ENCODE results near the gene HYCC2. TPM values are rescaled to one million over a fixed set of nuclear protein-coding genes. Genes with fewer than 3 reads are reported as not detected.
A peak's percentile ranks its signal among the peaks of the same experiment; 100 is the strongest.

Gene HYCC2
- total and polyA plus RNA-seq, 2 of the 8 experiments (the other 6 are each of a cell fraction or from before 2014, with no cell fraction given): 0.86 to 8.0 TPM

DNA sequence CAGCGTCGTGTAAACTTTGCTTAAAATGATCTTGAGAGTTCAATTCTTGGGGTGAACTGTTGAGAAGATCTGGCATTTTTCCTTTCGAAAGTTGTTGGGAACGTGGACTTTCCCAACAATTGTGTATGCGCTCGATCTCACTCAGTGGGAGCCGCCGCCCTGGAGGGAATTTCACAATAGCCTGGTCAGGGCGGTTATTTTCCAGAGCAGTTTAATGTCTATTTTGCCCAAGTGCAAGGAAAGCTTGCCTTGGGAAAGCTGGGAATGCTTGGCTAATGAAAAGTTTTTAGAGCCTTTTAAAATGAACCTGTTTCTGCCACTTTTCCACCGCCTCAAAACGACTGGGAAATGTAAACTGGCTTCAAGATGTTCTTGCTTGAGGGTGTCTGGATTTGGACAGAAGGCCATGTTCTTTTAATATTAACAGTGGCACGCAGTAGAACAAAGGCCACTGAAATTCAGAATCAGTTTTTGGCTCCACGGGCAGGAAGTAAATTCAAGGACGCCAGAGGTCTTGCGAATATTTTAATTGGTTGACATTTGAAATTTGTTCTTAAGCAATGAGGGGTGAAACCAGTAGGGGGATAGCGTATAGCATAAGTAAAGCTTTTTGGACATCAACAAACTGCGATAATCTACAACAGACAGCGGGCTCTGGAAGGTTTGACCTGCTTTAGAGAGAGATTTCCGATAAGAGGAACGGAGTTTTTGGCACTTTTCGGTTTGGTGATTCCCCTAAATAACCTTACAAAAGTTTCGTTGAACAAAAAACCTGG, 45.7 kb upstream of the HYCC2 start:
- H3K79me2 ChIP-seq (ENCODE audit: control insufficient read depth in 1 of 2, insufficient read depth in 2 of 2, low read length in 2 of 2): no peaks in the 10 kb centered on the region
- H3K9me3 ChIP-seq (ENCODE audit: insufficient read depth in 2 of 2, low read depth in 1 of 2, low read length in 1 of 2): peaks cover 0 to 4% of the 10 kb centered on the region in 2 experiments; a peak in 1 of 4 replicates
- H2BK5ac ChIP-seq (ENCODE audit: low read depth, low read length): 0 out of 2 replicates have a peak overlapping the region, but pooled peaks have one; percentile 68
- DNase-seq (ENCODE audit: low read depth in 1 of 2, low spot score in 2 of 2) (no peak), FAIRE-seq (no peak)
- peaks cover 4 to 11% (median 7%) of the 10 kb centered on the region in 4 experiments for H3K4me1 ChIP-seq (replicated peaks in 1 of 4; ENCODE audit: control insufficient read depth in 3 of 4, insufficient read depth in 4 of 4, low read length in 3 of 4)
- H3K4ac ChIP-seq (replicated peaks; ENCODE audit: insufficient read length, low read depth, low read length): peak overlapping the region; percentile 58
- no peak overlapping the region for H2BK12ac ChIP-seq (ENCODE audit: low read depth, low read length)
- H3K9ac ChIP-seq (replicated peaks in 1 of 4; ENCODE audit: extremely low read depth in 1 of 4, low read depth in 3 of 4, low read length in 3 of 4): peak overlapping the region in 3 of 4 experiments; percentile 56 to 79 (median 79); a peak in 6 of 7 replicates
- H3K79me1 ChIP-seq (ENCODE audit: low read depth, low read length): no peaks in the 10 kb centered on the region
- 0 out of 2 replicates have a peak overlapping the region, but pooled peaks have one; percentile 49 for H2BK15ac ChIP-seq (ENCODE audit: low read length)
- H3K27me3 ChIP-seq (replicated peaks in 1 of 4; ENCODE audit: control insufficient read depth in 3 of 4, extremely low read depth in 1 of 4, insufficient read depth in 3 of 4, low read length in 3 of 4): no peaks in the 10 kb centered on the region
- peak overlapping the region; percentile 96 for H2BK120ac ChIP-seq (replicated peaks; ENCODE audit: low read depth, low read length)
- H3K36me3 ChIP-seq (ENCODE audit: control insufficient read depth in 2 of 4, insufficient read depth in 4 of 4, low read length in 3 of 4): no peaks in the 10 kb centered on the region
- WGBS, 2 experiments (ENCODE audit: extremely low coverage in 1 of 2, insufficient coverage in 1 of 2, insufficient read length in 1 of 2, insufficient replicate concordance in 2 of 2, low coverage in 1 of 2, low lambda C conversion rate in 2 of 2, missing lambda C conversion rate in 1 of 2): 44% methylated on average over 22 of the region's 22 CpGs; no CpG with 5 or more reads in 1 of the 2 experiments
- H4K5ac ChIP-seq (ENCODE audit: insufficient read length, low read depth, low read length): peak overlapping the region; percentile 76
- no peak overlapping the region for H3K14ac ChIP-seq (ENCODE audit: insufficient read length)
- H2AK5ac ChIP-seq (ENCODE audit: low read depth, low read length): no peak overlapping the region
- peak overlapping the region; percentile 48; the same call in 1 of the 2 replicates for H3K18ac ChIP-seq (ENCODE audit: extremely low read depth, low read length)
- TF ChIP-seq KDM4A (IDR thresholded peaks at IDR 0.05; ENCODE audit: low read depth, low read length, severe bottlenecking) (no peak), POLR2A (IDR thresholded peaks at IDR 0.05; ENCODE audit: control extremely low read depth in 1 of 2, low read depth in 2 of 2, low read length in 2 of 2) (no peak), CEBPB (IDR thresholded peaks at IDR 0.05; ENCODE audit: low read depth, low read length) (peak; percentile 79), SP4 (IDR thresholded peaks at IDR 0.05; ENCODE audit: low read length) (no peak), TCF12 (IDR thresholded peaks at IDR 0.05; ENCODE audit: low read depth, low read length) (no peak)
- TF ChIP-seq, protein P1, sequence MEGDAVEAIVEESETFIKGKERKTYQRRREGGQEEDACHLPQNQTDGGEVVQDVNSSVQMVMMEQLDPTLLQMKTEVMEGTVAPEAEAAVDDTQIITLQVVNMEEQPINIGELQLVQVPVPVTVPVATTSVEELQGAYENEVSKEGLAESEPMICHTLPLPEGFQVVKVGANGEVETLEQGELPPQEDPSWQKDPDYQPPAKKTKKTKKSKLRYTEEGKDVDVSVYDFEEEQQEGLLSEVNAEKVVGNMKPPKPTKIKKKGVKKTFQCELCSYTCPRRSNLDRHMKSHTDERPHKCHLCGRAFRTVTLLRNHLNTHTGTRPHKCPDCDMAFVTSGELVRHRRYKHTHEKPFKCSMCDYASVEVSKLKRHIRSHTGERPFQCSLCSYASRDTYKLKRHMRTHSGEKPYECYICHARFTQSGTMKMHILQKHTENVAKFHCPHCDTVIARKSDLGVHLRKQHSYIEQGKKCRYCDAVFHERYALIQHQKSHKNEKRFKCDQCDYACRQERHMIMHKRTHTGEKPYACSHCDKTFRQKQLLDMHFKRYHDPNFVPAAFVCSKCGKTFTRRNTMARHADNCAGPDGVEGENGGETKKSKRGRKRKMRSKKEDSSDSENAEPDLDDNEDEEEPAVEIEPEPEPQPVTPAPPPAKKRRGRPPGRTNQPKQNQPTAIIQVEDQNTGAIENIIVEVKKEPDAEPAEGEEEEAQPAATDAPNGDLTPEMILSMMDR (IDR thresholded peaks at IDR 0.05; ENCODE audit: control extremely low read depth in 1 of 3, insufficient read depth in 1 of 3, low read depth in 1 of 3, low read length in 3 of 3): no peak
- TF ChIP-seq, protein P2, sequence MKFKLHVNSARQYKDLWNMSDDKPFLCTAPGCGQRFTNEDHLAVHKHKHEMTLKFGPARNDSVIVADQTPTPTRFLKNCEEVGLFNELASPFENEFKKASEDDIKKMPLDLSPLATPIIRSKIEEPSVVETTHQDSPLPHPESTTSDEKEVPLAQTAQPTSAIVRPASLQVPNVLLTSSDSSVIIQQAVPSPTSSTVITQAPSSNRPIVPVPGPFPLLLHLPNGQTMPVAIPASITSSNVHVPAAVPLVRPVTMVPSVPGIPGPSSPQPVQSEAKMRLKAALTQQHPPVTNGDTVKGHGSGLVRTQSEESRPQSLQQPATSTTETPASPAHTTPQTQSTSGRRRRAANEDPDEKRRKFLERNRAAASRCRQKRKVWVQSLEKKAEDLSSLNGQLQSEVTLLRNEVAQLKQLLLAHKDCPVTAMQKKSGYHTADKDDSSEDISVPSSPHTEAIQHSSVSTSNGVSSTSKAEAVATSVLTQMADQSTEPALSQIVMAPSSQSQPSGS (IDR thresholded peaks at IDR 0.05; ENCODE audit: low read length): no peak
- ChIA-PET CTCF (ENCODE audit: partially characterized antibody) (interaction anchor here (0.7 to 2.8 kb wide), 15 partner anchors 9 to 154 kb away, joined by 3 to 21 read pairs (median 5); partner anchors contain the start of genes CASP10 and ORC2), POLR2A (ENCODE audit: partially characterized antibody) (interaction anchor here (0.7 to 3.7 kb wide), 10 partner anchors 10 to 253 kb away, joined by 3 to 16 read pairs (median 6); partner anchors contain the start of genes CLK1, NIF3L1, ORC2 and PPIL3)
- H3K23me2 ChIP-seq (ENCODE audit: low read depth, low read length): peaks cover 9% of the 10 kb centered on the region
- H4K20me1 ChIP-seq (replicated peaks in 1 of 2; ENCODE audit: control insufficient read depth in 1 of 2, insufficient read depth in 2 of 2, low read length in 2 of 2): peaks cover 0 to 2% of the 10 kb centered on the region in 2 experiments
- H3K4me2 ChIP-seq (ENCODE audit: insufficient read depth in 1 of 2, low read depth in 2 of 2, low read length in 2 of 2): peak overlapping the region; percentile 54 to 89
- peak overlapping the region; percentile 58 for H3K27ac ChIP-seq (ENCODE audit: low read depth, low read length)
- H2AFZ ChIP-seq (ENCODE audit: low read length): 0 out of 2 replicates have a peak overlapping the region, but pooled peaks have one; percentile 31
- peak overlapping the region; percentile 61 for H3K56ac ChIP-seq (replicated peaks; ENCODE audit: insufficient read length, low read depth, low read length)
- peak overlapping the region; percentile 52 to 87 (median 70) for H3K4me3 ChIP-seq (ENCODE audit: extremely low read depth in 1 of 4, insufficient read depth in 2 of 4, low read depth in 3 of 4, low read length in 4 of 4)
- no peak overlapping the region for H2BK20ac ChIP-seq (ENCODE audit: low read length)
- no peak overlapping the region for H3K23ac ChIP-seq (ENCODE audit: insufficient read length)
- H4K91ac ChIP-seq (replicated peaks; ENCODE audit: insufficient read length, low read length): peak overlapping the region; percentile 83
- H4K8ac ChIP-seq (ENCODE audit: extremely low read depth, insufficient read depth, low read length): peak overlapping the region; percentile 97

Data from H1 (cell line).